Measurements from ENCODE around the gene ARHGAP24.
"Not testable (repeated sequence)": the region's sequence is repeated elsewhere in the genome, so short reads cannot be mapped to it uniquely, and the experiment has no call there.

ARHGAP24 gene

GRCh38 chr4:85956293-85956945 lies 481.5 kb downstream of the ARHGAP24 start:
- no peak for TF ChIP-seq CTCF (IDR thresholded peaks at IDR 0.05; ENCODE audit: borderline replicate concordance, insufficient read depth, low read depth, low read length)
- no peak overlapping the region for H3K4me3 ChIP-seq (ENCODE audit: low read depth, low read length)

- no peak for TF ChIP-seq CTCF (IDR thresholded peaks at IDR 0.05; ENCODE audit: borderline replicate concordance, insufficient read depth, low read depth, low read length)
- H3K4me3 ChIP-seq (ENCODE audit: low read depth, low read length), result no peak overlapping the region
Observed at GRCh38 chr4:85961887-85962286, 486.9 kb downstream of the ARHGAP24 start.

- no peak for TF ChIP-seq CTCF (IDR thresholded peaks at IDR 0.05; ENCODE audit: borderline replicate concordance, insufficient read depth, low read depth, low read length)
- no peak overlapping the region for H3K4me3 ChIP-seq (ENCODE audit: low read depth, low read length)
Observed at GRCh38 chr4:85963231-85963630, 488.3 kb downstream of the ARHGAP24 start.

GRCh38 chr4:85964298-85964697 lies 489.3 kb downstream of the ARHGAP24 start:
- H3K4me3 ChIP-seq (ENCODE audit: low read depth, low read length), result no peak overlapping the region
- no peak for TF ChIP-seq CTCF (IDR thresholded peaks at IDR 0.05; ENCODE audit: borderline replicate concordance, insufficient read depth, low read depth, low read length)

- not testable (repeated sequence) for H3K4me3 ChIP-seq (ENCODE audit: low read depth, low read length)
Observed at GRCh38 chr4:85965017-85965416, 490.1 kb downstream of the ARHGAP24 start.

GRCh38 chr4:85965529-85965928 lies 490.6 kb downstream of the ARHGAP24 start:
- TF ChIP-seq CTCF (IDR thresholded peaks at IDR 0.05; ENCODE audit: borderline replicate concordance, insufficient read depth, low read depth, low read length), result no peak
- no peak overlapping the region for H3K4me3 ChIP-seq (ENCODE audit: low read depth, low read length)

- no peak overlapping the region for H3K4me3 ChIP-seq (ENCODE audit: low read depth, low read length)
- no peak for TF ChIP-seq CTCF (IDR thresholded peaks at IDR 0.05; ENCODE audit: borderline replicate concordance, insufficient read depth, low read depth, low read length)
Observed at GRCh38 chr4:85966373-85966772, 491.4 kb downstream of the ARHGAP24 start.
